ENCODE results near the gene GMDS. TPM values are rescaled to one million over a fixed set of nuclear protein-coding genes. Genes with fewer than 3 reads are reported as not detected.
A peak's percentile ranks its signal among the peaks of the same experiment; 100 is the strongest.

Gene GMDS
- polyA plus RNA-seq, 1 experiment, result 7.1 TPM

DNA sequence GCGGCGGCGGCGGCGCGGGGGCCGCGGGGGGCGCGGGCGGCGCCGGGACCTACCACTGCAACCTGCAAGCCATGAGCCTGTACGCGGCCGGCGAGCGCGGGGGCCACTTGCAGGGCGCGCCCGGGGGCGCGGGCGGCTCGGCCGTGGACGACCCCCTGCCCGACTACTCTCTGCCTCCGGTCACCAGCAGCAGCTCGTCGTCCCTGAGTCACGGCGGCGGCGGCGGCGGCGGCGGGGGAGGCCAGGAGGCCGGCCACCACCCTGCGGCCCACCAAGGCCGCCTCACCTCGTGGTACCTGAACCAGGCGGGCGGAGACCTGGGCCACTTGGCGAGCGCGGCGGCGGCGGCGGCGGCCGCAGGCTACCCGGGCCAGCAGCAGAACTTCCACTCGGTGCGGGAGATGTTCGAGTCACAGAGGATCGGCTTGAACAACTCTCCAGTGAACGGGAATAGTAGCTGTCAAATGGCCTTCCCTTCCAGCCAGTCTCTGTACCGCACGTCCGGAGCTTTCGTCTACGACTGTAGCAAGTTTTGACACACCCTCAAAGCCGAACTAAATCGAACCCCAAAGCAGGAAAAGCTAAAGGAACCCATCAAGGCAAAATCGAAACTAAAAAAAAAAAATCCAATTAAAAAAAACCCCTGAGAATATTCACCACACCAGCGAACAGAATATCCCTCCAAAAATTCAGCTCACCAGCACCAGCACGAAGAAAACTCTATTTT, 633.7 kb downstream of the GMDS start:
- TF ChIP-seq, protein P1, sequence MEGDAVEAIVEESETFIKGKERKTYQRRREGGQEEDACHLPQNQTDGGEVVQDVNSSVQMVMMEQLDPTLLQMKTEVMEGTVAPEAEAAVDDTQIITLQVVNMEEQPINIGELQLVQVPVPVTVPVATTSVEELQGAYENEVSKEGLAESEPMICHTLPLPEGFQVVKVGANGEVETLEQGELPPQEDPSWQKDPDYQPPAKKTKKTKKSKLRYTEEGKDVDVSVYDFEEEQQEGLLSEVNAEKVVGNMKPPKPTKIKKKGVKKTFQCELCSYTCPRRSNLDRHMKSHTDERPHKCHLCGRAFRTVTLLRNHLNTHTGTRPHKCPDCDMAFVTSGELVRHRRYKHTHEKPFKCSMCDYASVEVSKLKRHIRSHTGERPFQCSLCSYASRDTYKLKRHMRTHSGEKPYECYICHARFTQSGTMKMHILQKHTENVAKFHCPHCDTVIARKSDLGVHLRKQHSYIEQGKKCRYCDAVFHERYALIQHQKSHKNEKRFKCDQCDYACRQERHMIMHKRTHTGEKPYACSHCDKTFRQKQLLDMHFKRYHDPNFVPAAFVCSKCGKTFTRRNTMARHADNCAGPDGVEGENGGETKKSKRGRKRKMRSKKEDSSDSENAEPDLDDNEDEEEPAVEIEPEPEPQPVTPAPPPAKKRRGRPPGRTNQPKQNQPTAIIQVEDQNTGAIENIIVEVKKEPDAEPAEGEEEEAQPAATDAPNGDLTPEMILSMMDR (IDR thresholded peaks at IDR 0.05; ENCODE audit: insufficient read depth, low read depth, low read length), result no peak
- ChIA-PET CTCF (interaction anchor here (0.5 to 2.7 kb wide), 15 partner anchors 13 to 836 kb away, joined by 3 to 12 read pairs (median 5); no protein-coding TSS in a partner anchor), POLR2A (interaction anchor here (0.6 kb wide), 1 partner anchor 375 kb away, joined by 3 read pairs; no protein-coding TSS in a partner anchor)
- peak overlapping the region; percentile 87 for H3K4me3 ChIP-seq (ENCODE audit: low read depth, low read length)
- no peak for DNase-seq (ENCODE audit: low read depth)
- H3K27me3 ChIP-seq (ENCODE audit: control insufficient read depth, insufficient read depth, low read length), result peaks cover 17% of the 10 kb centered on the region
- peaks cover 3% of the 10 kb centered on the region for H3K36me3 ChIP-seq (ENCODE audit: control insufficient read depth, insufficient read depth, low read length)

- ChIA-PET CTCF (interaction anchor here (0.7 to 2.7 kb wide), 14 partner anchors 14 to 836 kb away, joined by 3 to 12 read pairs (median 5); no protein-coding TSS in a partner anchor), POLR2A (interaction anchor here (0.6 kb wide), 1 partner anchor 375 kb away, joined by 3 read pairs; no protein-coding TSS in a partner anchor)
- TF ChIP-seq, protein P1 (IDR thresholded peaks at IDR 0.05; ENCODE audit: insufficient read depth, low read depth, low read length), result 0 out of 2 replicates have a peak, but pooled peaks have one; percentile 10
- H3K27me3 ChIP-seq (ENCODE audit: control insufficient read depth, insufficient read depth, low read length), result peaks cover 22% of the 10 kb centered on the region
- peaks cover 2% of the 10 kb centered on the region for H3K36me3 ChIP-seq (ENCODE audit: control insufficient read depth, insufficient read depth, low read length)
- DNase-seq (ENCODE audit: low read depth), result no peak
- peak overlapping the region; percentile 87 for H3K4me3 ChIP-seq (ENCODE audit: low read depth, low read length)
Observed at GRCh38 chr6:1611322-1611571, 634.2 kb downstream of the GMDS start.

GRCh38 chr6:1610497-1611321, 634.7 kb downstream of the GMDS start:
- POLR2A ChIA-PET, result interaction anchor here (0.6 to 1.6 kb wide), 3 partner anchors 91 to 376 kb away, joined by 3 to 4 read pairs (median 4); no protein-coding TSS in a partner anchor
- no peak for DNase-seq (ENCODE audit: low read depth)

GRCh38 chr6:1609648-1610496, 635.5 kb downstream of the GMDS start, which contains the start of gene FOXC1:
Gene FOXC1, plus strand, starts transcription at chr6:1609915. Its CDS starts 531 bp downstream, at chr6:1610446.
- peaks cover 2% of the 10 kb centered on the region for H3K36me3 ChIP-seq (ENCODE audit: control insufficient read depth, insufficient read depth, low read length)
- CTCF ChIA-PET, result interaction anchor here (0.7 to 2.7 kb wide), 9 partner anchors 13 to 494 kb away, joined by 3 to 12 read pairs (median 7); no protein-coding TSS in a partner anchor
- POLR2A ChIA-PET, result interaction anchor here (0.5 to 1.6 kb wide), 4 partner anchors 86 to 320 kb away, joined by 3 to 4 read pairs (median 4); no protein-coding TSS in a partner anchor
- peak; percentile 80 for DNase-seq (ENCODE audit: low read depth)
- peak within 1 kb of the TSS; percentile 87 for H3K4me3 ChIP-seq (ENCODE audit: low read depth, low read length)
- TF ChIP-seq, protein P1 (IDR thresholded peaks at IDR 0.05; ENCODE audit: insufficient read depth, low read depth, low read length), result no peak
- H3K27me3 ChIP-seq (ENCODE audit: control insufficient read depth, insufficient read depth, low read length), result peaks cover 35% of the 10 kb centered on the region

More at GRCh38 chr6:1610497-1611321, 634.7 kb downstream of the GMDS start:
- Histone ChIP-seq H3K27me3 (ENCODE audit: control insufficient read depth, insufficient read depth, low read length) (peaks cover 27% of the 10 kb centered on the region), H3K4me3 (ENCODE audit: low read depth, low read length) (peak overlapping the region; percentile 87), H3K36me3 (ENCODE audit: control insufficient read depth, insufficient read depth, low read length) (peaks cover 2% of the 10 kb centered on the region)
- CTCF ChIA-PET, result interaction anchor here (0.7 to 2.7 kb wide), 15 partner anchors 14 to 837 kb away, joined by 3 to 12 read pairs (median 5); no protein-coding TSS in a partner anchor
- TF ChIP-seq, protein P1 (IDR thresholded peaks at IDR 0.05; ENCODE audit: insufficient read depth, low read depth, low read length), result no peak

Measured in BJ (cell line).